ENCODE measurements around the gene MDC1. TPM values are rescaled to one million over a fixed set of nuclear protein-coding genes. Genes with fewer than 3 reads are reported as not detected.

Gene MDC1
- total and polyA plus RNA-seq, 2 donors (not counting 3 experiments of a cell fraction or from before 2014, with no cell fraction given) = 16.8 to 42.3 TPM

DNA sequence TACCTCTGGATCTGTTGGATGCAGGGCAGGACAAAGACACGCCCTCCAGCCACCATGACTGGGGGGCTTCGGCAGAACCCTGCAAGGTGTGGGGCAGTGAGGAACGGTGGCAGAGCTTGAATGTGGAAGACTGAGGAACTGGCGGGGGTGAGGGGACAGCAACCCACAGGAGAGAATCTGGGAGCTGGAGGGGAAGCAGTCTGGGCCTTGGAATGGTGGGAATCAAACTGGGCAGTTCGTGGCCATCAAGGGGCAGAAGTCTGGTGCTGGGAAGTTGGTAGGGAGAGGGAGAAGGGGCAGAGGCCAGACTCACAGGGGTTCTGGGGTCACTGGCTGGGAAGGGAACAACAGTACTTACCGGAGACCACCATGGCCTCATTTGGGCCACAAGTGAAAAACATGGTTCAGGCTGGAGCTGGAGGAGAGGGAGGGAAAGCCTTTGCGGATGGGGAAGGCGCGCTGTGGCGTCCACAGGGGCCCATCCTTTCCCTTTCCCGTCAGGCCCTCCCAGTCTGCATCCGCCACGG is 24.8 kb upstream of the MDC1 start:
- TF ChIP-seq POLR2A (IDR thresholded peaks at IDR 0.05; ENCODE audit: low read depth, low read length) = peak; percentile 92
- peak; percentile 69 for TF ChIP-seq POLR2AphosphoS5 (IDR thresholded peaks at IDR 0.05; ENCODE audit: insufficient read depth, low read depth, low read length)
- no peak for TF ChIP-seq GATA2 (IDR thresholded peaks at IDR 0.05; ENCODE audit: insufficient read depth, insufficient read length, low read depth, low read length)
- Histone ChIP-seq H3K4me1 (ENCODE audit: control insufficient read depth, extremely low read depth, insufficient read depth, low read length) (peaks cover 48% of the 10 kb centered on the region), H4K20me1 (replicated peaks; ENCODE audit: control insufficient read depth, extremely low read depth, insufficient read depth, low read length) (no peaks in the 10 kb centered on the region), H3K9me1 (replicated peaks; ENCODE audit: control insufficient read depth, extremely low read depth, insufficient read depth, low read length) (no peaks in the 10 kb centered on the region), H3K4me2 (ENCODE audit: insufficient read depth, low read length) (peak overlapping the region; percentile 56), H3K27me3 (ENCODE audit: control insufficient read depth in 2 of 2, insufficient read depth in 2 of 2, low read length in 2 of 2) (no peaks in the 10 kb centered on the region), H3K36me3 (ENCODE audit: control insufficient read depth in 2 of 2, extremely low read depth in 1 of 2, insufficient read depth in 2 of 2, low read length in 2 of 2) (peaks cover 2% of the 10 kb centered on the region in 2 experiments), H3K9ac (replicated peaks; ENCODE audit: extremely low read depth, insufficient read depth, low read length) (peak overlapping the region; percentile 92), H3K27ac (ENCODE audit: insufficient read depth, low read depth, low read length) (peak overlapping the region; percentile 89), H3K4me3 (replicated peaks in 1 of 3; ENCODE audit: insufficient read depth in 1 of 3, low read depth in 1 of 3, low read length in 3 of 3) (peak overlapping the region in 2 of 3 experiments; percentile 61 to 80), H2AFZ (ENCODE audit: low read depth, low read length) (no peak overlapping the region), H3K79me2 (ENCODE audit: control insufficient read depth, insufficient read depth, low read length) (peaks cover 43% of the 10 kb centered on the region), H3K9me3 (replicated peaks; ENCODE audit: control insufficient read depth, insufficient read depth, low read length) (no peaks in the 10 kb centered on the region)
- ChIA-PET CTCF (interaction anchor here (0.6 to 2.3 kb wide), 9 partner anchors 10 to 345 kb away, joined by 3 to 13 read pairs (median 6); no protein-coding TSS in a partner anchor), POLR2A (interaction anchor here (0.9 to 2.0 kb wide), 5 partner anchors 10 to 78 kb away, joined by 3 to 11 read pairs (median 4); no protein-coding TSS in a partner anchor)
- FAIRE-seq (no peak), DNase-seq (ENCODE audit: low read depth, low spot score) (peak; percentile 90)
- intact Hi-C loops (cut with micrococcal nuclease) = loop anchor here (1.0 to 5.0 kb wide), 3 partner anchors 21 to 345 kb away; no protein-coding TSS in a partner anchor
- BruUV-seq (replicated peaks) = no TSS peak
- dilution Hi-C loops (cut with MboI; ENCODE audit: extremely low pct_ligation_motif_present, low sequenced_read_pairs) = loop anchor here (25.0 kb wide), 1 partner anchor 145 kb away; the partner anchor contains the start of gene DDR1

DNA sequence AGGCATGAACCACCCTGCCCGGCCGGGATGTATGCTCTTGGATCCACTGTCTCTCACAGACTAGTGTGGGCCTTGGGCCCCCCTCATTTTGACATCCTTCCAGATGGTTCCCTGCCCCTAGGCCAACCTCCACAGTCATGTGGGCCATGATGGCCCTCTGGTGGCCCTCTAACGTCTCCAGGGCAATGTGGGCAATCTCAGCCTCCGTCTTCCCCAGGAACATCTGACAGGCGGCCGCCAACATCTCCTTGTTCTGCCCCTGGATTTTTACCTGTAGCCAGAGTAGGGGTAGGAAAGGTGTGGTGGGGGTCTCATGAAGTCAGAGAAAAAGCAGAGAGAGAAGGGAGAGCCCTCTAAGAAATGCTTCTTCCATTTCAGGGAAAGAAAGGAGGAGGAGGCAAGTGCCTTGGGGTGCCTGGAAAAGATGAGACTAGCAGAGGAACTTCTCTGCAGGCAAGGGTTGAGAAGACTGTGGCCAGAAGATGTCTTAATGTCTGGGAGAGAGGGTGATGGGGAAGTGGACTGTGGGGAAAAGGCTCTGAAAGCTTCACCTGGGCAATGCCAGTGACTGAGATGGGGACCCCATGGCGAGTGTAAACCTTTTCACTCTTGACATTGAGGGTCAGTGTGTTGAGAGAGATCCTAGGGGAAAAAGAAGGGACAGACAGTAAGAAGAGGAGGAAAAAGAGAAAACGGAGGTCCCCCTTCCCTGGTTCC is 24.1 kb upstream of the MDC1 start:
- no peak for TF ChIP-seq POLR2AphosphoS5 (IDR thresholded peaks at IDR 0.05; ENCODE audit: insufficient read depth, low read depth, low read length)
- no peak for TF ChIP-seq EZH2 (IDR thresholded peaks at IDR 0.05; ENCODE audit: borderline replicate concordance, low read depth, low read length, severe bottlenecking)
- no peak for TF ChIP-seq GATA2 (IDR thresholded peaks at IDR 0.05; ENCODE audit: insufficient read depth, insufficient read length, low read depth, low read length)
- TF ChIP-seq, protein P1, sequence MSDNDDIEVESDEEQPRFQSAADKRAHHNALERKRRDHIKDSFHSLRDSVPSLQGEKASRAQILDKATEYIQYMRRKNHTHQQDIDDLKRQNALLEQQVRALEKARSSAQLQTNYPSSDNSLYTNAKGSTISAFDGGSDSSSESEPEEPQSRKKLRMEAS (IDR thresholded peaks at IDR 0.05; ENCODE audit: insufficient read depth, insufficient read length) = no peak
- TF ChIP-seq, protein P2, sequence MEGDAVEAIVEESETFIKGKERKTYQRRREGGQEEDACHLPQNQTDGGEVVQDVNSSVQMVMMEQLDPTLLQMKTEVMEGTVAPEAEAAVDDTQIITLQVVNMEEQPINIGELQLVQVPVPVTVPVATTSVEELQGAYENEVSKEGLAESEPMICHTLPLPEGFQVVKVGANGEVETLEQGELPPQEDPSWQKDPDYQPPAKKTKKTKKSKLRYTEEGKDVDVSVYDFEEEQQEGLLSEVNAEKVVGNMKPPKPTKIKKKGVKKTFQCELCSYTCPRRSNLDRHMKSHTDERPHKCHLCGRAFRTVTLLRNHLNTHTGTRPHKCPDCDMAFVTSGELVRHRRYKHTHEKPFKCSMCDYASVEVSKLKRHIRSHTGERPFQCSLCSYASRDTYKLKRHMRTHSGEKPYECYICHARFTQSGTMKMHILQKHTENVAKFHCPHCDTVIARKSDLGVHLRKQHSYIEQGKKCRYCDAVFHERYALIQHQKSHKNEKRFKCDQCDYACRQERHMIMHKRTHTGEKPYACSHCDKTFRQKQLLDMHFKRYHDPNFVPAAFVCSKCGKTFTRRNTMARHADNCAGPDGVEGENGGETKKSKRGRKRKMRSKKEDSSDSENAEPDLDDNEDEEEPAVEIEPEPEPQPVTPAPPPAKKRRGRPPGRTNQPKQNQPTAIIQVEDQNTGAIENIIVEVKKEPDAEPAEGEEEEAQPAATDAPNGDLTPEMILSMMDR (IDR thresholded peaks at IDR 0.05; ENCODE audit: extremely low read depth in 1 of 2, insufficient read depth in 1 of 2, low read depth in 1 of 2, low read length in 2 of 2) = no peak
- TF ChIP-seq POLR2A (IDR thresholded peaks at IDR 0.05; ENCODE audit: low read depth, low read length) = no peak
- TF ChIP-seq FOS (IDR thresholded peaks at IDR 0.05; ENCODE audit: borderline replicate concordance, insufficient read depth, low read length) = no peak
- TF ChIP-seq MYC (IDR thresholded peaks at IDR 0.05; ENCODE audit: low read depth, low read length) = no peak
- TF ChIP-seq JUN (IDR thresholded peaks at IDR 0.05; ENCODE audit: borderline replicate concordance, insufficient read depth, insufficient read length, low read depth) = no peak
- Histone ChIP-seq H3K27me3 (ENCODE audit: control insufficient read depth in 2 of 2, insufficient read depth in 2 of 2, low read length in 2 of 2) (no peaks in the 10 kb centered on the region), H3K36me3 (ENCODE audit: control insufficient read depth in 2 of 2, extremely low read depth in 1 of 2, insufficient read depth in 2 of 2, low read length in 2 of 2) (peaks cover 2% of the 10 kb centered on the region in 2 experiments), H3K4me2 (ENCODE audit: insufficient read depth, low read length) (peak overlapping the region; percentile 56), H3K4me1 (ENCODE audit: control insufficient read depth, extremely low read depth, insufficient read depth, low read length) (peaks cover 47% of the 10 kb centered on the region), H3K9me1 (replicated peaks; ENCODE audit: control insufficient read depth, extremely low read depth, insufficient read depth, low read length) (no peaks in the 10 kb centered on the region), H4K20me1 (replicated peaks; ENCODE audit: control insufficient read depth, extremely low read depth, insufficient read depth, low read length) (no peaks in the 10 kb centered on the region), H3K27ac (ENCODE audit: insufficient read depth, low read depth, low read length) (peak overlapping the region; percentile 89), H3K9me3 (replicated peaks; ENCODE audit: control insufficient read depth, insufficient read depth, low read length) (no peaks in the 10 kb centered on the region), H3K9ac (replicated peaks; ENCODE audit: extremely low read depth, insufficient read depth, low read length) (peak overlapping the region; percentile 92), H2AFZ (ENCODE audit: low read depth, low read length) (no peak overlapping the region), H3K4me3 (replicated peaks in 1 of 3; ENCODE audit: insufficient read depth in 1 of 3, low read depth in 1 of 3, low read length in 3 of 3) (peak overlapping the region in 1 of 3 experiments; percentile 61), H3K79me2 (ENCODE audit: control insufficient read depth, insufficient read depth, low read length) (peaks cover 46% of the 10 kb centered on the region)
- ChIA-PET POLR2A (interaction anchor here (1.1 to 2.0 kb wide), 3 partner anchors 11 to 40 kb away, joined by 4 to 11 read pairs (median 9); no protein-coding TSS in a partner anchor), CTCF (interaction anchor here (0.6 to 2.3 kb wide), 9 partner anchors 10 to 346 kb away, joined by 3 to 13 read pairs (median 6); no protein-coding TSS in a partner anchor)
- peak; percentile 4 for FAIRE-seq
- DNase-seq (ENCODE audit: low read depth, low spot score) = peak; percentile 66
- intact Hi-C loops (cut with micrococcal nuclease) (loop anchor here (5.0 kb wide), 1 partner anchor 346 kb away; no protein-coding TSS in a partner anchor), dilution Hi-C loops (cut with MboI; ENCODE audit: extremely low pct_ligation_motif_present, low sequenced_read_pairs) (loop anchor here (25.0 kb wide), 1 partner anchor 146 kb away; the partner anchor contains the start of gene DDR1)
- no TSS peak for BruUV-seq (replicated peaks)

Measured in endothelial cell of umbilical vein (primary cell).